HG03460 (cell line): ENCODE measurements around the gene PDF.
A peak's percentile ranks its signal among the peaks of the same experiment; 100 is the strongest.

Experiments used
- ATAC-seq: cut with Tn5 transposase; IDR thresholded peaks from one replicate; pipeline ENCODE4 v1.9.1; 2021; ENCODE audit not compliant: unreplicated experiment

The PDF gene

GRCh38 chr16:69340095-69340644 is 9.8 kb upstream of the PDF start:
- no peak for ATAC-seq

DNA sequence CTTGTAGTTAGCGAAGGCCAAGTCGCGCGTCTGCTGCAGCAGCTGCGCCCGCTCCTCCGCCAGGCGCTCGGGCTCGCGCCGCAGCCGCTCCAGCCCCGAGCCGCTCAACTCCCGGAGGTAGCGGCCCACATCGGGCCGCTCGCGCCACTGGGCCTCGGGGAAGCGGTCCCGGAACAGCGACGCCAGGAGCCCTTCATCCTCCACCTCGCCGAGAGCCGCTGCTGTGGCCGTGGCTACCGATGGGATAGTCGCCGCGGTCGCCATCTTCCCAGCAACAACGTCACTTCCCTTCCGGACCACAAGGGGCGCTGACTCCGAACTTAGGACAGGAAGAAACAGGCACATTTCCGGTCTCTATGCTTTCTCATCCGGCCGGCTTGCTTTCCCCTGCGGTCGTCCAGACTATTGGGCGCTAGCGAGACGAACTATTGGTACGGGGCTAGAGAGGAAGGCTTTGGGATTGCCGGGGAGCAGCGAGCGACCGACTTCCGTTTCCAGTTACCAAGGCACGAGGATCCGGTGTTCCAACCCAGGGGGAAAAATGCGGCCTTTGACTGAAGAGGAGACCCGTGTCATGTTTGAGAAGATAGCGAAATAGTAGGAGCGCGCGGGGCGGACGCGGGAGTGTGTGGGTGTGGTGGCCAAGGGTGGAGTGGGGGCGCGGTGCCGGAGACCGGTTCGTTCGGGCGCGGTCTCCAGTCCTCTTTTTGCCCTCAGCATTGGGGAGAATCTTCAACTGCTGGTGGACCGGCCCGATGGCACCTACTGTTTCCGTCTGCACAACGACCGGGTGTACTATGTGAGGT is 9.1 kb upstream of the PDF start, which contains the start of the genes COG8 and NIP7:
TSS of gene COG8 (minus strand) at position 276 of the 806 bp plus-strand sequence. CDS start at position 264, 12 bp downstream.
TSS of gene NIP7 (plus strand) at position 484 of the 806 bp plus-strand sequence. CDS start at position 542, 58 bp downstream.
- peak; percentile 92 for ATAC-seq

- no peak for ATAC-seq
Observed at GRCh38 chr16:69338557-69339288, 8.3 kb upstream of the PDF start.

DNA sequence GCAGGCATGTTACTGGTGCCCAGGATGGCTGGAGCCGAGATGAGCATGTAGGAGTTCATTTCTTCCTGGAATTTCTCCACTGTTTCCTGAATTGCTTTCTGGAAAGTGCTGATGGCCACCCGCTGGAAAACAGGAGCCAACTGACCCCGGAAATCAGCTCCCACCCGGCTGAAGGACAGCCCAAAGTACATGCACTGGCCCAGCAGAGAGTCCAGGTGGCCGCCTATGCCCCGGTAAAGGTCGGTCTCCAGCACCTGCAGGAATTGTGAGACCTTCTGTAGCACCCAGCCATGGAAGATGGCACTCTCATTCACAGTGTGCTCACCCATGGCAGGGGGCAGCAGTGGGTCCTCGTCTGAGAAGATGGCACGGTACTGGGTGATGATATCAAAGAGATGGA is 4.3 kb upstream of the PDF start:
- ATAC-seq: no peak

DNA sequence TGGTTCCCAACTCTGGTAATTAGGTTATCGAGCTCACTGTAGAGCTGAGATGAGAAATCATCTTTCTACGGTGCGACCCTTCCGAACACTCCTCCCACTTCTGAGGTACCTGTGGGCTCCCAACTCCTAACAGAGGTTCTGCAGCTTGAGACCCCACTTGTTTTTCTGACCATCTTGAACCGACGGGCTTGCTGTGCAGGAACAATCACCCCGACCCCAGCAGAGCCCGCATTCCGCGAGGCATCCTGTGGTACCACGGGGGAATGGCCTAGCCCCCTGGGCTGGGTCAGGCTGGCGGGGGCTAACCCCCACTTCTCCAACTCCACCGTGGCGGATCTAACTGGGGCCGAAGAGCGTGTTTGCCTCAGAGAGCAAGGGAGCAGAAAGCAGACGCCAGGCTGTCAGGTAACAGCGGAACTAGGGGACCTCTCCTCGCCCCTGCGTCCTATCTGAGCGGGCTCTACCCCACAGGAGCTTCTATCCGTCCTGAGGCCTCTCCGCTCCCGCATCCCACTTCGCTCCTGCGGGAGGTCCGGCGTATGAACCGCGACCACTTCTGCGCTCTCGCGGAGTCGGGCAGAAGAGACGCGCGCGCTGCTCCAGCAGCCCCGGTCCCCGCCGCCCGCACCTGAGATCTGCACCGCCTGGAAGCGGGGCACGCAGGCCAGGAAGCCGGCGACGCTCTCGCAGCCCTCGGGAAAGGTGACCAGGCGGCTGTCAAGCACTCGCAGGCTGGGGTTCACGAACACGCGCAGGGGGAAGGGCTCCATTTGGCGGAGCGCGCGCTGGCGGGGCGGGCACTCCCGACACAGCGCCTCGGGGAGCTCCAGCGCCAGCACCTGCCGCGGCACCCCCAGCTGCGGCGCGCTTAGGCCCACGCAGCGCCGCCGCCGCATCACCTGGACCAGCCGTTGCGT is 761 bp downstream of the PDF start:
- peak; percentile 33 for ATAC-seq

DNA sequence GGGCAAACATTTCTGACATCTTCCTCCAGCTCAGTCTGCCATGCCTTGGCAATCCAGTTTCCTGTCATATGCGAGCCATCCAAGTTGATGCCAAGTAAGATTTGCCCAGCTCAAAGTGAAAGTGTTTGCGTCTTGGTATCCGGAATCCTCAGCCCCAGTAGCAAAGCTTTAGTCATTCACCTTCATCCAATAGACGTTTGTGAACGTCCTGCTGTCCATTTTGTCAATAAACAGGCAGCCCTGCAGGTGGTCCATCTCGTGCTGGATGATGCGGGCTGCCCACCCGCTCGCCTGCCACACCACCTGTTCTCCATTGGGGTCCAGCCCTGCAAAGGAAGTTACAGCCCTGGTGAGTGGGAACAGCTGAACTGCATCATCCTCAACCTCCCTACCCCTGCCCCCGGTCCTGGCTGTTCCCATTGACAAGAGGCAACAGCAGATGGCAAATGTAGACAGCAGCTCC is 1.5 kb downstream of the PDF start:
- ATAC-seq: no peak

DNA sequence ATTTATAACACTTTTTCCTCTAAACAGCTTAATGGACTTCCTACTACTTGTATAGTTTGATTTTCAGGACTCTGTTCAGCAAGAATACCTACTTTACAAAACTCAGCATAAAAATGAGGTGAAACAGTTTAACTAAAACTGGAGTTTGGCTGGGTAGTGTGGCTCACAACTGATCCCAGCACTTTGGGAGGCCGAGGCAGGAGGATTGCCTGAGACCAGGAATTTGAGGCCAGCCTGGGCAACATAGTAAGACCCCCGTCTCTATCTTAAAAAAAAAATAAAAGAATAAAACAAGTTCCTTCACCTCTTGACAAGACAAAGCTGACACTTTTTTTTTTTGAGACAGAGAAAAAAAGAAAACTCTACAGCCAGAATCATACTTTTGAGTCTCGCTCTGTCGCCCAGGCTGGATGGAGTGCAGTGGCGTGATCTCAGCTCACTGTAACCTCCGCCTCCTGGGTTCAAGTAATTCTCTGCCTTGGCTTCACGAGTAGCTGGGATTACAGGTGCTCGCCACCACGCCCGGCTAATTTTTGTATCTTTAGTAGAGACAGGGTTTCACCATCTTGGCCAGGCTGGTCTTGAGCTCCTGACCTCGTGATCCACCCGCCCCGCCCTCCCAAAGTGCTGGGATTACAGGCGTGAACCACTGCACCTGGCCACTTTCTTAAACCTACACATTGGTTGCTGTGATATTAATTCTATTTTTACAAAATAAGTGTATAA is 2.6 kb downstream of the PDF start:
- no peak for ATAC-seq

DNA sequence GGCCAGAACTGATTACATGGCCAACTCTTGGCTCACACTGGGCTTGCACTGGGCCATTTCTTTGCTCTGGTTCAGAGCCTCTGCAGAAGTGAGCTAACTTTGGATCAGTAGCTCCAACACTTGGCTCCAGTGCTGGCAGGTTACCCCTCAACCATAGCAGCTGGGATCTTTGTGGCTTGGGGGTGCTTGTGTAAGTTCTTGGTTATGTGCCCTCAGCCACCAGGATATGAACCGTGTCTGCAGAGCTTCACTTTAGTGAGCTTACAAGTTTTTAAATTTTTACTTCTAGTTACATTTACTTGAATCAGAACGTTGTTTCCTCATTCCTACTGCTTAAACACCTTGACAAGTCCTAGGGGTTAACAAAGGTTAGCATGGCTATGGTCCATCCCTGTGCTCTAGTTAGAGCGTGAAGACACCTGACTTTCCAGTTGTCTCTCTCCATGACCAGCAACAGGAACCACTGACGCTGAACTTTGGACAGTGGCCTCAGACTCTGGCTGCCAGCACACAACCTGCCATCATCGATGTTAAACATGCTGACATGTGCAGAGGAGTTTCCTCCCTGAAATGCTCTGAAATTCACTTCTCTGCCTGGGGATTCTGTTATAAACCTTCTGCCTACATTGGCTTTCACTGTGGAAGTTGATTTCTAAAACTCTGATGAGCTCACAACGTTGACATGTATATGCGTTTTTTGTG is 4.1 kb downstream of the PDF start:
- no peak for ATAC-seq

- ATAC-seq: no peak
Observed at GRCh38 chr16:69325784-69326171, 4.6 kb downstream of the PDF start.

GRCh38 chr16:69324585-69325253 is 5.7 kb downstream of the PDF start:
- no peak for ATAC-seq

GRCh38 chr16:69324013-69324531 is 6.3 kb downstream of the PDF start:
- ATAC-seq: no peak

GRCh38 chr16:69323415-69323814 is 7.0 kb downstream of the PDF start:
- no peak for ATAC-seq

DNA sequence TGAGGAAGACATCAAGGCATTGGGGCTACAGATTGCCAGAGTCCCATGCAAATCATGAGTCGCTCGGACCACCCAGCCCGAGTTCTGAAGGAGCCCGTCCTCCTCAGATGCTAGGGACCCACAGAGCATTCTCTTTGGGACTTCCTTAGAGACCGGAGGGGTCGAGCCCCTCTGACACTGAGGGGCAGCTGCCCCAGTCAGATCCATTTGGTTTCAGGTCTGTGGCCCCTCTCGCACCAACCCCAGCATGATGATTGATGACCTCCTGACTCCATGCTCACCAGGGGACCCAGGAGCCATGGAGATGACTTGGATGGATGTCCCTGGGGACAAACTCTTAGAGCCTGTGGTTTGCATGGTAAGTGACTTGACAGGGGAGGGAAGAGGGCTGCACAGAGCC is 8.0 kb downstream of the PDF start:
- no peak for ATAC-seq

GRCh38 chr16:69321080-69321479 is 9.3 kb downstream of the PDF start:
- no peak for ATAC-seq

DNA sequence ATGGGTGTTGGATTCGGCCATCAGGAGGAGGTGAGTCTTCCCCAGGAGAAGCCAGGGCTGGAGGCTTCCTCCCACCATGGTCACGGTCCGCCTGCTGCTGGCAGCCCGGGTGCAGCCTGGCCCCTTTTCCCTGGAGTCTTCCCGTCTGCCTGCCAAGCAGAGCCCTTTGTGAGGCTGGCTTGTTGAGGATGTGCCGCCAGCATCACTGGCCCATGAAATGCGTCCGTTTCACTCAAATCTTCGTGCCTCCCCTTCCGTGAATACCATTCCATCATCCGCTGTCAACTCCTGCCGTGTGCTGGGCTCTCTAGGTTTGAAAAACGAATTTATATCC is 9.7 kb downstream of the PDF start:
- ATAC-seq: no peak

GRCh38 chr16:69319826-69320739 is 10.3 kb downstream of the PDF start:
- no peak for ATAC-seq

DNA sequence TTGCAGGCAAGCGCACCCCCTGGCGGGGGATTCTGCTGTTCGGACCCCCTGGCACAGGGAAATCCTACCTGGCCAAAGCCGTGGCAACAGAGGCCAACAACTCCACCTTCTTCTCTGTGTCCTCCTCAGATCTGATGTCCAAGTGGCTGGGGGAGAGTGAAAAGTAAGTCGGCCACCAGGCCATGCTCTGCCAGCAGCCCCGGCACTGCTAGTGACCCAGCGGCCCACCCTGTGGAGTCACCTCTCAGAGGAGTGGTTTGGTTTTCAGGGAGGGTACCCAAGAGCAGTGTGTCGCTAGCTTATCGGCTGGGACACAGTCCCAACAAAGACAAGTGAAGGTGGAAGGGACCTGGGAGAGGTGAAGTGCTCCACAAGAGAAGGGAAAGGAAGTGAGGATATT is 11.0 kb downstream of the PDF start:
- ATAC-seq: no peak

DNA sequence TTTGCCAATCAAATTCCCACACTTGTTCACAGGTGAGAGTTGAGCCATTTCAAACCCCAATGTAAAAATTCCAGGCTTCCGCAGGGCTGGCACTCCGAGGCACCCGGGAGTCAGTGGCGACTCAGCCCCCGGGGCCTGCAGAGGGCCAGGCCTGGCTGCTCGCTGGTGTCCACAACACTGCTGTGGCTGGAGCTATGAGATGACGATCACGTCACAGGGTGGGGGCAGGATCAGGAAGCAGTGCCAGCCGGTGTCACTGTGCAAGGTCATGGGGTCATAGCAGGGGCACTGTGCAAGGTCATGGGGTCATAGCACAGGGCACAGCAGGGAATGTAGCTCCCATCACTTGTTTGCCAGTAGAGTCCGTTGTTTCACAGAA is 11.5 kb downstream of the PDF start:
- ATAC-seq: no peak
